Measurements from ENCODE around the gene MTUS2. TPM values are rescaled to one million over a fixed set of nuclear protein-coding genes. Genes with fewer than 3 reads are reported as not detected.

Gene MTUS2
- total and polyA plus RNA-seq, 2 donors from 2014 or later: 0.06 to 0.22 TPM

DNA sequence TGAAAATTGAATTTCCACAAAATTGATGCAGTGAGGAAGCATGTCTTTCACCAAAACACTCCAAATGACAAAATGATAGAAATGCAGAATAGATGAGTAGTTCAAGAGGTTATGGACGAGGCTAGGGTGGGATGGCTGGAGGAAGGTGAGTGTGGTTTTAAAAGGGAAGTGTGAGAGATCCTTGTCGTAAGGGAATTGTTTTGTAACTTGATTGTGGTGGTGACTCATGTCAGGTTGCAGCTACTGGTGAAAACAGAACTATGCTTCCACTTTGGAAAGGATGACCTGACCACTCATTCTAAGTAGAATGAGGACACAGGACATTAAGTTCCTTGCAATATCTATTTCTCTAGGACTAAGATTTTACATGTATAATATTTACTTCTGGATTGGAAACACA is 345.7 kb downstream of the MTUS2 start:
- intact Hi-C loops (cut with DNase I): no loop called here

DNA sequence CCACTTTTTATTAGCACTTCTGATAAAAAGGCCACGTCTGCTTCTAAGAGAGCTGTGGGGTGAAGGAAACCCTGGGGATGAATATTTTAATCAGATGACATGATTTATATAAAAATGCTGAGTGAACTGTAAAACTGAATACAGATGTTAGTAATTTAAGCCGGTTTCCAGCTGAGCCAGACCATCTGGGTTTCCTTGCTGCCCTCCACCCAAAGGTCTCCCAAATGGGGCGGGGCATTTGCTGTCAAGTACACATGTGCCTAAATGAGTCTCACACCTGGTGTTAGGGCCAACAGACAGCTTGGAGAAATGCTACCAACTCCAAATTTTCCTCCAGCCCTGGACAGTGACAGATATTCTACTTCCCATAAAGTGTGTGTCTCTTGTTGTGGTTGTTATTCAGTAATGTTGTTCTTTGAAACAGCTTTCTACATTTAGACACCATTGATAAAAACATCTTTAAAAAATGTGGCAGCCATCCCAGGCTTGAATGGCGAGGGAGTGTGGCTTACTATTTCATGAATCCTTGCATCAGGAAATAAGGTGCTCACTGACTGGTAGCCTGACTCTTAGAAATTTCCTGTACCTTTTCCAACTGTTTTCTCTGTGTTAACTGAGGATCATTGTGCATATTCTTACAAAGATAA is 350.4 kb downstream of the MTUS2 start:
- no peaks in the 10 kb centered on the region for H3K9me3 ChIP-seq (ENCODE audit: control insufficient read depth in 2 of 3, insufficient read depth in 1 of 3, low read length in 3 of 3)
- H3K27ac ChIP-seq (ENCODE audit: low read depth in 2 of 2, low read length in 2 of 2): no peak overlapping the region
- H3K36me3 ChIP-seq (ENCODE audit: control insufficient read depth in 2 of 3, insufficient read depth in 3 of 3, low read length in 3 of 3): no peaks in the 10 kb centered on the region
- no peak overlapping the region for H3K4me3 ChIP-seq (ENCODE audit: low read length in 3 of 3)
- no peaks in the 10 kb centered on the region for H3K4me1 ChIP-seq (ENCODE audit: control insufficient read depth in 2 of 3, insufficient read depth in 2 of 3, low read depth in 1 of 3, low read length in 3 of 3)
- intact Hi-C loops (cut with DNase I): no loop called here
- TF ChIP-seq, protein P1, sequence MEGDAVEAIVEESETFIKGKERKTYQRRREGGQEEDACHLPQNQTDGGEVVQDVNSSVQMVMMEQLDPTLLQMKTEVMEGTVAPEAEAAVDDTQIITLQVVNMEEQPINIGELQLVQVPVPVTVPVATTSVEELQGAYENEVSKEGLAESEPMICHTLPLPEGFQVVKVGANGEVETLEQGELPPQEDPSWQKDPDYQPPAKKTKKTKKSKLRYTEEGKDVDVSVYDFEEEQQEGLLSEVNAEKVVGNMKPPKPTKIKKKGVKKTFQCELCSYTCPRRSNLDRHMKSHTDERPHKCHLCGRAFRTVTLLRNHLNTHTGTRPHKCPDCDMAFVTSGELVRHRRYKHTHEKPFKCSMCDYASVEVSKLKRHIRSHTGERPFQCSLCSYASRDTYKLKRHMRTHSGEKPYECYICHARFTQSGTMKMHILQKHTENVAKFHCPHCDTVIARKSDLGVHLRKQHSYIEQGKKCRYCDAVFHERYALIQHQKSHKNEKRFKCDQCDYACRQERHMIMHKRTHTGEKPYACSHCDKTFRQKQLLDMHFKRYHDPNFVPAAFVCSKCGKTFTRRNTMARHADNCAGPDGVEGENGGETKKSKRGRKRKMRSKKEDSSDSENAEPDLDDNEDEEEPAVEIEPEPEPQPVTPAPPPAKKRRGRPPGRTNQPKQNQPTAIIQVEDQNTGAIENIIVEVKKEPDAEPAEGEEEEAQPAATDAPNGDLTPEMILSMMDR (IDR thresholded peaks at IDR 0.05; ENCODE audit: borderline replicate concordance, extremely low read depth, insufficient read depth): no peak
- DNase-seq (peak in 3 of 5 donors; percentile 39 to 81 (median 56)), FAIRE-seq (no peak)
- H3K9ac ChIP-seq (ENCODE audit: low read length in 3 of 3): no peak overlapping the region
- H3K27me3 ChIP-seq (ENCODE audit: control insufficient read depth, insufficient read depth, low read length): no peaks in the 10 kb centered on the region

More for the DNA sequence above, 345.7 kb downstream of the MTUS2 start:
- Histone ChIP-seq H3K9ac (ENCODE audit: low read length in 3 of 3) (no peak overlapping the region), H3K4me1 (ENCODE audit: control insufficient read depth in 2 of 3, insufficient read depth in 2 of 3, low read depth in 1 of 3, low read length in 3 of 3) (no peaks in the 10 kb centered on the region), H3K4me3 (ENCODE audit: low read length in 3 of 3) (no peak overlapping the region), H3K27ac (ENCODE audit: low read depth in 2 of 2, low read length in 2 of 2) (no peak overlapping the region), H3K36me3 (ENCODE audit: control insufficient read depth in 2 of 3, insufficient read depth in 3 of 3, low read length in 3 of 3) (no peaks in the 10 kb centered on the region), H3K9me3 (ENCODE audit: control insufficient read depth in 2 of 3, insufficient read depth in 1 of 3, low read length in 3 of 3) (no peaks in the 10 kb centered on the region), H3K27me3 (ENCODE audit: control insufficient read depth, insufficient read depth, low read length) (no peaks in the 10 kb centered on the region)
- FAIRE-seq (no peak), DNase-seq (no peak)
- TF ChIP-seq, protein P1 (IDR thresholded peaks at IDR 0.05; ENCODE audit: borderline replicate concordance, extremely low read depth, insufficient read depth): no peak

DNA sequence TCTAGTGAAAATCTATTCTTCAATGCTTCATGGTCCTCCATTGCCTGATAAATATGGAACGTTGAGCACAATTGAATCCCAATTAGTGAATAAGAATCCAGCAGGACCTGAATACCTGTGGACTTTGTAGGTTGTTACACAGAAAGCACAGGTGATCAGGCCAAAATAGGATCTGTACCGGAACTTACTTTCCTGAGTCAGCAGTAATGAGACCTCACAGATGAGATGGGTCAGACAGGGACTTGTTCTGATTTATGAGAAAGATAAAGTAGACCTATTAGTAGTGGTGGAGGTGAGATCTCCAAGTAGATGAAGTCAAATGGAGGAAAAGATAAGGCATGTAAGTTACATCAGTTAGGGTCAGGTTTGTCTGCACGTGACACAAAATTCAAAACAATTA is 351.1 kb downstream of the MTUS2 start:
- Histone ChIP-seq H3K36me3 (ENCODE audit: control insufficient read depth in 2 of 3, insufficient read depth in 3 of 3, low read length in 3 of 3) (no peaks in the 10 kb centered on the region), H3K4me3 (ENCODE audit: low read length in 3 of 3) (no peak overlapping the region), H3K27ac (ENCODE audit: low read depth in 2 of 2, low read length in 2 of 2) (no peak overlapping the region), H3K9me3 (ENCODE audit: control insufficient read depth in 2 of 3, insufficient read depth in 1 of 3, low read length in 3 of 3) (no peaks in the 10 kb centered on the region), H3K9ac (ENCODE audit: low read length in 3 of 3) (no peak overlapping the region), H3K4me1 (ENCODE audit: control insufficient read depth in 2 of 3, insufficient read depth in 2 of 3, low read depth in 1 of 3, low read length in 3 of 3) (no peaks in the 10 kb centered on the region), H3K27me3 (ENCODE audit: control insufficient read depth, insufficient read depth, low read length) (no peaks in the 10 kb centered on the region)
- DNase-seq (no peak), FAIRE-seq (no peak)
- TF ChIP-seq, protein P1 (IDR thresholded peaks at IDR 0.05; ENCODE audit: borderline replicate concordance, extremely low read depth, insufficient read depth): no peak
- intact Hi-C loops (cut with DNase I): no loop called here

DNA sequence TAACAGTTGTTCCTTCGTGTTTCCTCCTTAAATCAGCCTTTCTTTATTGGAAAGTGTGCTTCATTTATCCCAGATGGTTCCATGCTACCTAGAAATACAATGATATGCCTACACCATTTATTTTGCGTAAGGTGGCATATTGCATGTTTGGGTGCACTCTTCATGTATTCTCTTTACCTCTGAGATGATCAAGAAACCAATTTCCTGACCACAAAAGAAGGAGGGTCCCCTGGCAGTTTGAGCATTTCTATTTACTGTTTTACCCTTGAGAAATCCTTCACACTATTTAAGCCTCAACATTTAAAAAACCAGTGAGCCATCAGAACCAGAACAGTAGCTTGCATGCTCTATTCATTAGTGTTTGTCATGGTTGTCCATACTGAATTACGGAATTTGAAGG is 354.0 kb downstream of the MTUS2 start:
- H3K9ac ChIP-seq (ENCODE audit: low read length in 3 of 3): no peak overlapping the region
- TF ChIP-seq, protein P1 (IDR thresholded peaks at IDR 0.05; ENCODE audit: borderline replicate concordance, extremely low read depth, insufficient read depth): no peak
- FAIRE-seq (no peak), DNase-seq (no peak)
- no peak overlapping the region for H3K27ac ChIP-seq (ENCODE audit: low read depth in 2 of 2, low read length in 2 of 2)
- H3K27me3 ChIP-seq (ENCODE audit: control insufficient read depth, insufficient read depth, low read length): no peaks in the 10 kb centered on the region
- no peak overlapping the region for H3K4me3 ChIP-seq (ENCODE audit: low read length in 3 of 3)
- intact Hi-C loops (cut with DNase I): no loop called here
- no peaks in the 10 kb centered on the region for H3K4me1 ChIP-seq (ENCODE audit: control insufficient read depth in 2 of 3, insufficient read depth in 2 of 3, low read depth in 1 of 3, low read length in 3 of 3)
- no peaks in the 10 kb centered on the region for H3K36me3 ChIP-seq (ENCODE audit: control insufficient read depth in 2 of 3, insufficient read depth in 3 of 3, low read length in 3 of 3)
- H3K9me3 ChIP-seq (ENCODE audit: control insufficient read depth in 2 of 3, insufficient read depth in 1 of 3, low read length in 3 of 3): no peaks in the 10 kb centered on the region

Data from kidney (tissue), 14 donors.